WTC11 (cell line): ENCODE data around the gene CCDC82.

Experiments
- CREB1 ChIP-seq: sonication (generic); formaldehyde crosslinking; IDR thresholded peaks from 2 replicates; pipeline ENCODE4 v1.8.0; 2023; ENCODE audit warnings: mild to moderate bottlenecking, missing genetic modification reagents
- CTCF ChIP-seq: fragments of 200-600 bp; IDR thresholded peaks from 2 replicates; pipeline ENCODE4 v1.8.0; 2022; ENCODE audit warnings: antibody characterized with exemption
- USF2 ChIP-seq: sonication (generic); formaldehyde crosslinking; IDR thresholded peaks from 2 replicates; pipeline ENCODE4 v1.8.1; 2023; ENCODE audit warnings: mild to moderate bottlenecking, missing genetic modification reagents, moderate library complexity

GRCh38 chr11:96358321-96358720, 31.4 kb downstream of the CCDC82 start:
- TF ChIP-seq CTCF = no peak
- no peak for TF ChIP-seq CREB1
- no peak for TF ChIP-seq USF2 (CRISPR knock-in tag)
